HG02642 (cell line): ENCODE data around the gene SLC7A6.

ENCODE experiments used
- ATAC-seq: cut with Tn5 transposase; IDR thresholded peaks from one replicate; pipeline ENCODE4 v1.9.1; 2021; ENCODE audit warnings: mild to moderate bottlenecking; ENCODE audit not compliant: unreplicated experiment, poor library complexity

The SLC7A6 gene

GRCh38 chr16:68252383-68252782 lies 11.9 kb upstream of the SLC7A6 start:
- ATAC-seq = no peak

- ATAC-seq = no peak
These were observed 10.6 kb upstream of the SLC7A6 start for GRCh38 chr16:68253721-68254120.

GRCh38 chr16:68255712-68256111 lies 8.6 kb upstream of the SLC7A6 start:
- no peak for ATAC-seq

DNA sequence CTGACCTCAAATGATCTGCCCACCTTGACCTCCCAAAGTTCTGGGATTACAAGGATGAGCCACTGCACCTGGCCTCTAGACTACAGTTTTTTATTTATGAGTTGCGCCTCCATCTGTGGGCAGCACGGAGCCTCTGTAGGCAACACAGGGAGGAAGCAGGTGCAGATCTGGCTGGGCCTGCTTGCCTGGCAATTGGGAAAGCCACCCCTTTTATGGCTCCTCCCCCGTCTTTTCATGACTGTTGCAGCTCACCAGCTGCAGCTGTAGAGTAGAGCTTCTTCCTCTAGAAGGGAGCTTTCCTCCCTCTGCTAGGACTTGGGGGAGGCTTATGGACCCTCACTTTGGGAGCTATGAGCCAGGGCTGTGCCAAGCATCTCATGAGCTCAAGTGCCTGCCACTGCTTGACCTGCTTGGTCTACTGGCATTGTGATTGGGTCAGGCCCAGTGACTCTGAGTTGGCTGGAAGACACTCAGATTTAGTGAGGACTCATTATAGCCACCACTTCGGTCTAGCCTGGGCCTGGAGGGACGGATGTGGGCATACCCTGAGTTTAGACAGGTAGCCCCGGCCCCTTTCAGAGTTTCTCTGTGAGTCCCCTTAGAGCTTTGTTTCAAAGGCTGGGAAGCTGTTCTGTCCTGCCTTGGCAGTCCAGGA lies 6.9 kb upstream of the SLC7A6 start:
- peak; percentile 52 for ATAC-seq

DNA sequence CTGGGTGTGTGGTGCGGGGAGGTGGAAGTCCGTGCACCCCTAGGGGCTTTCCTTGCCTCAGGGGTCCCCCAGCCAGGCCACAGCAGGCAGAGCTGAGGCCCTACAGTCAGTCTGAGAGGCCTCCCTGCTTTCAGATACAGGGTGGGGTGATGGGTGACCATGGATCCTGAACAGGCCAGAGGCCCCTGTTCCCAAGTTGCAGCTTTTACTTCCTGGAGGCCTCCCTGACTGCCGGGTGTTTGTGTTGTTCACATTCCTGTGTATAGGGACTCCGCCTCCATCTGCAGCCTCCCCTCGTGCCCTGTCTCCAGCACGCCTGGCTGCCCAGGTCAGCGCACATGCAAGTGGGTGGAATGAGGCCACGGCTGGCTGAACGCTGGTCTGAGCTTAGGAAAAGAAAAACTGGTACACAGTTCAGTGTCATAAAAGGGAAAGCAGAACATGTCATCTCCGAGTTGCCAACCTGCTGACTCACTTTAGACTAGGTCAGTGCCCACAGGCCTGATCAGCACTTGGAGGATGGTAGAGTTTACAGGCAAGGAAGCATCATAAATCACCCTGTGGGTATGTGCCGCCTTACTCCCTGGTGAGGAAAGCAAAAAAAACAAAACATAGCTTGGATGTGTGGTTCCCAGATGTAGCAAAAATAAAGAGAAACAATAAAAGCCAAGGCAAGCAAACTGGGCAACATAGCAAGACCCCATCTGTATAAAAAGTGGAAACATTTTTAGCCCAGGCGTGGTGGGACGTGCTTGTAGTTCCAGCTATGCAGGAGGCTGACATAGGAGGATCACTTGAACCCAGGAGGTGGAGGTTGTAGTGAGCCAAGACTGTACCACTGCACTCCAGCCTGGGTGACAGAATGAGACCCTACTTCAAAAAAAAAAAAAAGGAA lies 6.2 kb upstream of the SLC7A6 start:
- ATAC-seq = no peak

GRCh38 chr16:68259007-68259825 lies 5.1 kb upstream of the SLC7A6 start:
- ATAC-seq = no peak

- no peak for ATAC-seq
These were observed 683 bp upstream of the SLC7A6 start for GRCh38 chr16:68263559-68264127.

DNA sequence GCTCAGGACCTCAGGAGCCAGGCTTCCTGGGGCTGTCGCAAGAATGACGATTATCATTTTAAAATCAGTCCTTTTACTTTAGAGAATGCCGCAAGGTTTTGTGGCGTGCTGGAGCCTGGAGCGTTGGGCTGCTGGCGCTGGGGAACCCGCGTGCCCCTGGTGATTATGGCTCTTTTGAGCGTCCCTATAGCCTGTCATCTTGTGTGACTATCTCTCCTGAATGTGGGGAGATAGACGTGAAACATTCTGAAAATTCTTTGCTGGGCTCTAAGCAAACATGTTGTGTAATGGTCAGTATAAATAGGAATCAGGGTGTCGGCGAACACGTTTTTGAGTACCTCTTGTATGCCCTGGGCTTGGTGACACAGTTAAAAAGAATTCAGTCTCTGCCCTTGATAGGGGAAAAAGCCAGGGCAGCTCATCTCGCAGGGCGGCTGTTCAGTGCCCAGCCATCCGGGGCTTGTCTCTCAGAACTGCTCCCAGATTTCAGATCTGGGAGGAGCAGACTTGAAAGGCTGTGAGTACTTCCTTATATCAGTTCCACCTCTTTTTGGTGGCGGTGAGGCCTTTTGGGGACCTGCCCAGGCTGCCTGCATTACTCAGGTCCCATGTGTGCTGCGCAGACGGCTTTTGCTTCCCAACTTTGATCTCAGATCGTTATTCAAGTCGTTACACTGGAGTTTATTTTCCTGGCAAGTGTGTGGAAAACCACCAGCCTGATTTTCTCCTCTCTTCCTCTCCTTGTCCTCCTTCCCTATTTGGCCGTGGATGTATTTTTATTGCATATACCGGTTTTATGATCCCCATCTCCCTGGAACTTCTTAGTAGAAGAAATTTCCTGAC lies 973 bp downstream of the SLC7A6 start:
- ATAC-seq = peak; percentile 4

GRCh38 chr16:68267612-68268405 lies 3.5 kb downstream of the SLC7A6 start:
- ATAC-seq = no peak

DNA sequence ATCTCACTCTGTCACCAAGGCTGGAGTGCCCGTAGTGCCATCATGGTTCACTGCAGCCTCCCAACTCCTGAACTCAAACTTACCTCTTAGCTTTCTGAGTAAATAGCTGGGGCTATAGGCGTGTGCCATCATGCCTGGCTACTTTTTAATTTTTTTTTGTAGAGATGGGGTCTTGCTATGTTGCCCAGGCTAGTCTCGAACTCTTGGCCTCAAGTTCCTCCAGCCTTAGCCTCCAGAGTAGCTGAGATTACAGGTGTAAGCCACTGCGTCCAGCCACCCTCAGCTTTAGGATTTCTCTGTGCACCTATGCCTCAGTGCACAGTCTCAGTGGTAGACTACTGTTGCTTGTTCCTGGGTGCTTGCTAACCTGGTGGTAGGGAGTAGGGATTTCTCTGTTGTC lies 5.5 kb downstream of the SLC7A6 start:
- ATAC-seq = no peak

DNA sequence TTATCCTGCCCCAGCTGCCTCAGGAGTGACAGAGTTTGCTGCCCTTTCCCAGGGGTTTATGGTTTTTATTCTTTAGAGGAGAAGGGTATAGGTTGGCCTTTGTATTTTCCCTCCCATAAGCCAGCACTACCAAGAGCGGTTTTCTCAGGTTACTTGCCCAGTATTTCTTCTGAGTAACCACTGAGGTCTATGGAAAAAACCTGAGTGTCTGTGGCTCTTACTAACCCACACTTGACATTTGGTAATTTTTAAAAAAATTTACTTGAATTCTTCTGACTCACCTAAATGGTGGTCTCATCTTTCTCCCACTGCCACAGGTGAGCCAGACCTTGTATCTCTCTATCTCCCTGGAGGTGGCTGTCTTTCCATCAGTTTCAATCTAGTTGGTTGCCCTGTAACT lies 6.0 kb downstream of the SLC7A6 start:
- no peak for ATAC-seq

- ATAC-seq = no peak
These were observed 8.3 kb downstream of the SLC7A6 start for GRCh38 chr16:68272507-68273209.

- ATAC-seq = no peak
These were observed 9.1 kb downstream of the SLC7A6 start for GRCh38 chr16:68273459-68273858.

DNA sequence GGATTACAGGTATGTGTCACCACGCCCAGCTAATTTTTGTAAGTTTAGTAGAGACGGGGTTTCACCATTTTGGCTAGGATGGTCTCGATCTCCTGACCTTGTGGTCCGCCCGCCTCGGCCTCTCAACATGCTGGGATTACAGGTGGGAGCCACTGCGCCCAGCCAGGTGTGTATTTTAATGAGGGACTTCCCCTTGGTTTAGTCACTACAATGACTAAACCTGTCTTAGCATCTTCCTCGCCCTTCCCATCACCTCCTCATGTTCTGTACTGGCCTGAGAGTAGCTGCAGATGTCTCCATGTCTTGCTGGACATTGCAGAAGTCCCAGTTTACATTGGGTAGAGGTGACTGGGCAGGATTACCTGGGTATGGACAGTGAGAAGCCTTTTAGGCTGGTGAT lies 9.6 kb downstream of the SLC7A6 start:
- ATAC-seq = no peak

GRCh38 chr16:68274441-68274840 lies 10.1 kb downstream of the SLC7A6 start:
- ATAC-seq = no peak

GRCh38 chr16:68275611-68276191 lies 11.4 kb downstream of the SLC7A6 start:
- peak; percentile 59 for ATAC-seq

DNA sequence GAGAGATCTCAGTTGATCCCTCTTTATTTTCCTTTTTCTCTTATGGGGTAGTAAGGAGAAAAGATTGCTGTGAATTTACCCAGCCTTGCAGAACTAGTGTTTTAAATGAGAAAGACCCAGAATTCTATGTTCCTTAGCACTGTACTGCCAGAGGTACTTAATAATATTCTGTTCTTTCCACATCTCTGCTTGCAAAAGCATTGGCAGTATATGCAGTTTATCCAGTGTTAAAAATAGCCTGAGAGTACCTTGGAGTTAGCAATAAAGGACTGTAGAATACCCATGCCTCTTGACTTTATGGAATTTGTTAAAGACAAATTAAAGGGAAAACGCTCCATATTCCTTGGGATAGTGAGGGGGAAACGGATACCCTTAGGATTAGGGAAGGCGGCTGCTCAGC lies 11.9 kb downstream of the SLC7A6 start:
- ATAC-seq = no peak
